Mucosa of descending colon (tissue), 3 donors: Measurements from ENCODE around the gene NDUFB11. TPM values are rescaled to one million over a fixed set of nuclear protein-coding genes. Genes with fewer than 3 reads are reported as not detected.

Experiments used
- ATAC-seq: fragments of 200-7000 bp; cut with Tn5 transposase; one replicate; pipeline ENCODE4 v1.9.1; 2020; ENCODE audit warnings: mild to moderate bottlenecking, moderate library complexity
- DNase-seq, 3 donors: peaks; one replicate each; pipeline ENCODE4 v3.0.0-alpha.2; 2020
- H3K36me3 ChIP-seq: fragments of 200-600 bp; one replicate; pipeline ENCODE4 v1.8.0; 2021; ENCODE audit warnings: low read depth, mild to moderate bottlenecking
- H3K4me1 ChIP-seq: fragments of 200-600 bp; one replicate; pipeline ENCODE4 v1.8.0; 2021; ENCODE audit warnings: low read depth, mild to moderate bottlenecking
- H3K4me3 ChIP-seq: fragments of 200-600 bp; one replicate; pipeline ENCODE4 v1.8.0; 2021; ENCODE audit warnings: mild to moderate bottlenecking
- H3K9me3 ChIP-seq: fragments of 200-600 bp; one replicate; pipeline ENCODE4 v1.8.0; 2021; ENCODE audit warnings: mild to moderate bottlenecking
- CTCF ChIP-seq: fragments of 200-600 bp; IDR thresholded peaks from one replicate; pipeline ENCODE4 v1.8.0; 2022; ENCODE audit warnings: antibody characterized with exemption, mild to moderate bottlenecking
- intact Hi-C, 2 donors: fragments of 100-400 bp; cut with DNase I in 1 of 2; cut with micrococcal nuclease in 1 of 2; formaldehyde crosslinking; loops; one replicate each; pipeline versions ENCODE4 v1.11.0 to v1.11.1; 2022; cut with DNase I, micrococcal nuclease
- total RNA-seq, 3 donors: library from RNA; stranded (reverse); fragmentation: NEBNext Ultra II Directional in 2 of 3; extraction: Animal tissue kit (Norgen Biotek cat#: 25700) in 2 of 3; gene quantifications; one replicate each; pipeline versions ENCODE4 v1.2.1 to v1.2.4, GENCODE V29; 2021 to 2023
- donor health status: DM: no; HTN: no; CAD: no; lungs with moderate emphysema.
- donor health status: DM: no; HTN: no; CAD: no.
- donor health status: DM: no; HTN: yes; CAD: no.

NDUFB11 gene
- total RNA-seq, 3 donors from 2014 or later = 57.6 to 72.2 (median 71.6) TPM

- no peaks in the 10 kb centered on the region for H3K36me3 ChIP-seq
- DNase-seq (no peak), ATAC-seq (no peak)
- H3K9me3 ChIP-seq = no peaks in the 10 kb centered on the region
- H3K4me1 ChIP-seq = no peaks in the 10 kb centered on the region
- no peak overlapping the region for H3K4me3 ChIP-seq
- no peak for TF ChIP-seq CTCF
- intact Hi-C loops = no loop called here
Measured at GRCh38 chrX:47174846-47175587, 30.5 kb upstream of the NDUFB11 start.

- ATAC-seq (no peak), DNase-seq (no peak)
- no peaks in the 10 kb centered on the region for H3K4me1 ChIP-seq
- H3K4me3 ChIP-seq = no peak overlapping the region
- H3K9me3 ChIP-seq = no peaks in the 10 kb centered on the region
- intact Hi-C loops = no loop called here
- no peak for TF ChIP-seq CTCF
- H3K36me3 ChIP-seq = no peaks in the 10 kb centered on the region
Measured at GRCh38 chrX:47174376-47174775, 29.9 kb upstream of the NDUFB11 start.

GRCh38 chrX:47172971-47173792, 28.7 kb upstream of the NDUFB11 start:
- TF ChIP-seq CTCF = no peak
- Histone ChIP-seq H3K9me3 (no peaks in the 10 kb centered on the region), H3K4me1 (no peaks in the 10 kb centered on the region), H3K4me3 (no peak overlapping the region), H3K36me3 (no peaks in the 10 kb centered on the region)
- intact Hi-C loops = no loop called here
- DNase-seq (no peak), ATAC-seq (no peak)

GRCh38 chrX:47172549-47172948, 28.0 kb upstream of the NDUFB11 start:
- Histone ChIP-seq H3K36me3 (no peaks in the 10 kb centered on the region), H3K4me1 (no peaks in the 10 kb centered on the region), H3K9me3 (no peaks in the 10 kb centered on the region), H3K4me3 (no peak overlapping the region)
- ATAC-seq (no peak), DNase-seq (no peak)
- no peak for TF ChIP-seq CTCF
- intact Hi-C loops = no loop called here

- no peaks in the 10 kb centered on the region for H3K36me3 ChIP-seq
- no peaks in the 10 kb centered on the region for H3K9me3 ChIP-seq
- no peak for ATAC-seq
- no peak for DNase-seq
- intact Hi-C loops = no loop called here
- no peaks in the 10 kb centered on the region for H3K4me1 ChIP-seq
- no peak for TF ChIP-seq CTCF
- no peak overlapping the region for H3K4me3 ChIP-seq
Measured at GRCh38 chrX:47171996-47172395, 27.5 kb upstream of the NDUFB11 start.
